Measurements from ENCODE around the gene NOTCH2. TPM values are rescaled to one million over a fixed set of nuclear protein-coding genes. Genes with fewer than 3 reads are reported as not detected.

The NOTCH2 gene
- total and polyA plus RNA-seq, 8 donors: 0.92 to 191 (median 30.4) TPM

- Histone ChIP-seq H3K27ac (no peak overlapping the region), H3K4me3 (no peak overlapping the region), H3K4me1 (peaks cover 0 to 7% (median 0%) of the 10 kb centered on the region in 4 donors), H3K27me3 (no peaks in the 10 kb centered on the region), H3K36me3 (peaks cover 0 to 28% (median 17%) of the 10 kb centered on the region in 4 donors), H3K9me3 (no peaks in the 10 kb centered on the region)
- intact Hi-C loops (cut with DNase I; ENCODE audit: low total_unique reads): no loop called here
- no peak for TF ChIP-seq POLR2A (IDR thresholded peaks at IDR 0.05)
- no peak for TF ChIP-seq EP300 (IDR thresholded peaks at IDR 0.05)
- TF ChIP-seq POLR2AphosphoS5 (IDR thresholded peaks at IDR 0.05): no peak
- TF ChIP-seq CTCF (IDR thresholded peaks at IDR 0.05): no peak
- no peak for DNase-seq
- WGBS, 5 donors: 91 to 99% (median 97%) methylated on average over 2 of the region's 2 CpGs
These were observed 94.5 kb downstream of the NOTCH2 start for GRCh38 chr1:119975006-119975405.

- Histone ChIP-seq H3K27me3 (no peaks in the 10 kb centered on the region), H3K4me3 (no peak overlapping the region), H3K9me3 (no peaks in the 10 kb centered on the region), H3K4me1 (peaks cover 0 to 7% (median 0%) of the 10 kb centered on the region in 4 donors), H3K36me3 (peaks cover 3 to 36% (median 24%) of the 10 kb centered on the region in 4 donors), H3K27ac (no peak overlapping the region)
- TF ChIP-seq CTCF (IDR thresholded peaks at IDR 0.05) (no peak), POLR2A (IDR thresholded peaks at IDR 0.05) (no peak), EP300 (IDR thresholded peaks at IDR 0.05) (no peak), POLR2AphosphoS5 (IDR thresholded peaks at IDR 0.05) (no peak)
- no peak for DNase-seq
- intact Hi-C loops (cut with DNase I; ENCODE audit: low total_unique reads): no loop called here
These were observed 95.4 kb downstream of the NOTCH2 start for GRCh38 chr1:119974013-119974412.

- H3K4me3 ChIP-seq: no peak overlapping the region
- no peak for DNase-seq
- H3K9me3 ChIP-seq: no peaks in the 10 kb centered on the region
- H3K4me1 ChIP-seq: no peaks in the 10 kb centered on the region
- WGBS, 5 donors: 92 to 99% (median 95%) methylated on average over 4 of the region's 4 CpGs
- no peak overlapping the region for H3K27ac ChIP-seq
- no peaks in the 10 kb centered on the region for H3K27me3 ChIP-seq
- intact Hi-C loops (cut with DNase I; ENCODE audit: low total_unique reads): no loop called here
- peaks cover 6 to 55% (median 42%) of the 10 kb centered on the region in 4 donors for H3K36me3 ChIP-seq
- no peak for TF ChIP-seq POLR2AphosphoS5 (IDR thresholded peaks at IDR 0.05)
- no peak for TF ChIP-seq CTCF (IDR thresholded peaks at IDR 0.05)
- no peak for TF ChIP-seq POLR2A (IDR thresholded peaks at IDR 0.05)
- TF ChIP-seq EP300 (IDR thresholded peaks at IDR 0.05): no peak
These were observed 97.5 kb downstream of the NOTCH2 start for GRCh38 chr1:119971710-119972570.

- TF ChIP-seq POLR2AphosphoS5 (IDR thresholded peaks at IDR 0.05) (no peak), POLR2A (IDR thresholded peaks at IDR 0.05) (no peak)
- Histone ChIP-seq H3K27me3 (no peaks in the 10 kb centered on the region), H3K36me3 (peaks cover 6 to 85% (median 70%) of the 10 kb centered on the region in 4 donors), H3K4me1 (peaks cover 0 to 4% (median 0%) of the 10 kb centered on the region in 4 donors), H3K9me3 (no peaks in the 10 kb centered on the region), H3K27ac (no peak overlapping the region), H3K4me3 (no peak overlapping the region)
- no peak for DNase-seq
- 90 to 100% (median 91%) methylated on average over 1 of the region's 1 CpG for WGBS, 5 donors
- intact Hi-C loops (cut with DNase I; ENCODE audit: low total_unique reads): no loop called here
These were observed 100.9 kb downstream of the NOTCH2 start for GRCh38 chr1:119968601-119969000.

GRCh38 chr1:119968068-119968492, 101.4 kb downstream of the NOTCH2 start:
- no peaks in the 10 kb centered on the region for H3K9me3 ChIP-seq
- intact Hi-C loops (cut with DNase I; ENCODE audit: low total_unique reads): no loop called here
- peak; percentile 75 to 77 for DNase-seq
- H3K27ac ChIP-seq: no peak overlapping the region
- H3K27me3 ChIP-seq: no peaks in the 10 kb centered on the region
- H3K36me3 ChIP-seq: peaks cover 6 to 90% (median 76%) of the 10 kb centered on the region in 4 donors
- peaks cover 0 to 4% (median 0%) of the 10 kb centered on the region in 4 donors for H3K4me1 ChIP-seq
- TF ChIP-seq CTCF (IDR thresholded peaks at IDR 0.05) (peak in 4 of 7 experiments; percentile 53 to 79 (median 71)), POLR2A (IDR thresholded peaks at IDR 0.05) (no peak), POLR2AphosphoS5 (IDR thresholded peaks at IDR 0.05) (peak in 1 of 3 donors; percentile 38)
- 92 to 100% (median 95%) methylated on average over 1 of the region's 1 CpG for WGBS, 5 donors
- H3K4me3 ChIP-seq: no peak overlapping the region
